Prostate gland (tissue), 2 donors: ENCODE results near the gene FMNL2.

Experiments
- CTCF ChIP-seq, 4 experiments: fragments of 200-600 bp in 2 of 4; fragments of 450-650 bp in 2 of 4; sonication (generic) in 2 of 4; IDR thresholded peaks; 1 replicate in 3 of 4; 2 replicates in 1 of 4; pipeline ENCODE4 v1.5.1; 2016 to 2019; ENCODE audit warnings: antibody characterized with exemption in 4 of 4, mild to moderate bottlenecking in 2 of 4, moderate library complexity in 2 of 4
- POLR2A ChIP-seq: fragments of 450-650 bp; IDR thresholded peaks from one replicate; pipeline ENCODE4 v1.6.1; 2016; ENCODE audit warnings: antibody characterized with exemption, mild to moderate bottlenecking
- POLR2AphosphoS5 ChIP-seq: sonication (generic); formaldehyde crosslinking; IDR thresholded peaks from one replicate; pipeline ENCODE4 v1.6.1; 2017; ENCODE audit warnings: antibody characterized with exemption

- TF ChIP-seq CTCF (IDR thresholded peaks at IDR 0.05) (no peak), POLR2A (no peak), POLR2AphosphoS5 (no peak)
These were observed 748 bp downstream of the FMNL2 start for GRCh38 chr2:152335726-152336118.
